K562 (cell line): ENCODE measurements around the gene EHMT2. TPM values are rescaled to one million over a fixed set of nuclear protein-coding genes. Genes with fewer than 3 reads are reported as not detected.

ENCODE experiments used
- CREM ChIP-seq: IDR thresholded peaks from 2 replicates; pipeline ENCODE4 v1.6.1; 2014; ENCODE audit warnings: antibody characterized with exemption, low read depth
- HOXB6 ChIP-seq: fragments of 250-450 bp; sonication (Bioruptor Pico); IDR thresholded peaks from 2 replicates; pipeline ENCODE4 v1.5.1; 2022; ENCODE audit warnings: mild to moderate bottlenecking, borderline replicate concordance
- NFATC3 ChIP-seq: fragments of 450-650 bp; IDR thresholded peaks from 2 replicates; pipeline ENCODE4 v1.6.1; 2017; ENCODE audit warnings: mild to moderate bottlenecking
- NRF1 ChIP-seq, 2 experiments: fragments of 450-650 bp; IDR thresholded peaks in 1 of 2; conservative IDR thresholded peaks in 1 of 2; 2 replicates each; pipeline ENCODE4 v1.6.1; 2014; ENCODE audit warnings: mild to moderate bottlenecking in 2 of 2
- ZNF384 ChIP-seq: IDR thresholded peaks from 2 replicates; pipeline ENCODE4 v1.6.1; 2012; ENCODE audit warnings: low read depth, low read length, improper control_type of control experiment
- ZNF444 ChIP-seq: fragments of 250-450 bp; sonication (Bioruptor Pico); IDR thresholded peaks from 2 replicates; pipeline ENCODE4 v1.4.0; 2020; ENCODE audit warnings: mild to moderate bottlenecking, moderate library complexity
- polyA plus RNA-seq, 8 experiments: library from polyadenylated mRNA; depleted of rRNA in 4 of 8; stranded (reverse) in 5 of 8; unstranded in 3 of 8; fragments of >200 nt; fragmentation: Nextera tagmentation in 2 of 8; fragmentation: Illumina TruSeq in 1 of 8; extraction: Ambion mirVana in 2 of 8; extraction: Trizol in 1 of 8; gene quantifications; 2 replicates each; pipeline versions ENCODE4 v1.2.1 to v1.2.3, GENCODE V29; 2011 to 2014; ENCODE audit warnings: inconsistent platforms in 1 of 8, missing spikeins in 1 of 8
- total RNA-seq, 7 experiments: library from RNA; depleted of rRNA in 6 of 7; stranded (reverse); fragments of >200 nt in 6 of 7; fragmentation: Illumina TruSeq in 2 of 7; extraction: Trizol in 2 of 7; gene quantifications; 2 replicates each; pipeline versions ENCODE4 v1.2.1 to v1.2.3, GENCODE V29; 2011 to 2021; ENCODE audit warnings: low replicate concordance in 1 of 7
- TF ChIP-seq, protein P1 (sequence below): fragments of 250-450 bp; sonication (Bioruptor Pico); IDR thresholded peaks from 2 replicates; pipeline ENCODE4 v1.4.0; 2020
- TF ChIP-seq, protein P2 (sequence below): fragments of 450-650 bp; formaldehyde crosslinking; IDR thresholded peaks from 2 replicates; pipeline ENCODE4 v1.4.0; 2020; ENCODE audit warnings: mild to moderate bottlenecking, mixed read lengths

EHMT2 gene
- total and polyA plus RNA-seq, 9 of the 15 experiments (the other 6 are each of a cell fraction or from before 2014, with no cell fraction given): 2.1 to 63.8 (median 38.5) TPM

DNA sequence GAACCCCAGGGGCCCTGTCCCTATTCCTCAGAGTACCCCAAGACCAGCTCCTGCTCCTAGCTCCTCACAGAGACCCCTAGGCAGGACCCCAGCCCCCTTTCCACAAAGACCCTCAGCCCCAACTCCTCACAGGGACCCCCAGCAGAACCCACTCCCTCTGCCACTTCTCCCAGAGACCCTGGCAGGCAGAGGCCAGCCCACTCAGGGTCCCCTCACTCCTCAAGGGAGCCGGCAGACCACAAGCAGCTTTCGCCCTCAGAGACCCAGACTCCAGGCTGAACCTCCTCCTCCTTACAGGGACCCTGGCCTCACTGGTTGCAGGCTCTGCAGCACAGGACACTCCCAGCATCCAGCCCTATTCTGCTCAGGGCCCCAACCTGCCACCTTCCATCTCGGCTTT is 19.3 kb downstream of the EHMT2 start (continued):
- TF ChIP-seq, protein P1, sequence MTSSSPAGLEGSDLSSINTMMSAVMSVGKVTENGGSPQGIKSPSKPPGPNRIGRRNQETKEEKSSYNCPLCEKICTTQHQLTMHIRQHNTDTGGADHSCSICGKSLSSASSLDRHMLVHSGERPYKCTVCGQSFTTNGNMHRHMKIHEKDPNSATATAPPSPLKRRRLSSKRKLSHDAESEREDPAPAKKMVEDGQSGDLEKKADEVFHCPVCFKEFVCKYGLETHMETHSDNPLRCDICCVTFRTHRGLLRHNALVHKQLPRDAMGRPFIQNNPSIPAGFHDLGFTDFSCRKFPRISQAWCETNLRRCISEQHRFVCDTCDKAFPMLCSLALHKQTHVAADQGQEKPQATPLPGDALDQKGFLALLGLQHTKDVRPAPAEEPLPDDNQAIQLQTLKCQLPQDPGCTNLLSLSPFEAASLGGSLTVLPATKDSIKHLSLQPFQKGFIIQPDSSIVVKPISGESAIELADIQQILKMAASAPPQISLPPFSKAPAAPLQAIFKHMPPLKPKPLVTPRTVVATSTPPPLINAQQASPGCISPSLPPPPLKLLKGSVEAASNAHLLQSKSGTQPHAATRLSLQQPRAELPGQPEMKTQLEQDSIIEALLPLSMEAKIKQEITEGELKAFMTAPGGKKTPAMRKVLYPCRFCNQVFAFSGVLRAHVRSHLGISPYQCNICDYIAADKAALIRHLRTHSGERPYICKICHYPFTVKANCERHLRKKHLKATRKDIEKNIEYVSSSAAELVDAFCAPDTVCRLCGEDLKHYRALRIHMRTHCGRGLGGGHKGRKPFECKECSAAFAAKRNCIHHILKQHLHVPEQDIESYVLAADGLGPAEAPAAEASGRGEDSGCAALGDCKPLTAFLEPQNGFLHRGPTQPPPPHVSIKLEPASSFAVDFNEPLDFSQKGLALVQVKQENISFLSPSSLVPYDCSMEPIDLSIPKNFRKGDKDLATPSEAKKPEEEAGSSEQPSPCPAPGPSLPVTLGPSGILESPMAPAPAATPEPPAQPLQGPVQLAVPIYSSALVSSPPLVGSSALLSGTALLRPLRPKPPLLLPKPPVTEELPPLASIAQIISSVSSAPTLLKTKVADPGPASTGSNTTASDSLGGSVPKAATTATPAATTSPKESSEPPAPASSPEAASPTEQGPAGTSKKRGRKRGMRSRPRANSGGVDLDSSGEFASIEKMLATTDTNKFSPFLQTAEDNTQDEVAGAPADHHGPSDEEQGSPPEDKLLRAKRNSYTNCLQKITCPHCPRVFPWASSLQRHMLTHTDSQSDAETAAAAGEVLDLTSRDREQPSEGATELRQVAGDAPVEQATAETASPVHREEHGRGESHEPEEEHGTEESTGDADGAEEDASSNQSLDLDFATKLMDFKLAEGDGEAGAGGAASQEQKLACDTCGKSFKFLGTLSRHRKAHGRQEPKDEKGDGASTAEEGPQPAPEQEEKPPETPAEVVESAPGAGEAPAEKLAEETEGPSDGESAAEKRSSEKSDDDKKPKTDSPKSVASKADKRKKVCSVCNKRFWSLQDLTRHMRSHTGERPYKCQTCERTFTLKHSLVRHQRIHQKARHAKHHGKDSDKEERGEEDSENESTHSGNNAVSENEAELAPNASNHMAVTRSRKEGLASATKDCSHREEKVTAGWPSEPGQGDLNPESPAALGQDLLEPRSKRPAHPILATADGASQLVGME: no peak
- TF ChIP-seq ZNF384 (no peak), HOXB6 (no peak), NRF1 (conservative IDR thresholded peaks at IDR 0.05 in 1 of 2, IDR thresholded peaks at IDR 0.05 in 1 of 2) (no peak), ZNF444 (CRISPR knock-in tag) (no peak), CREM (no peak), NFATC3 (no peak)
- TF ChIP-seq, protein P2, sequence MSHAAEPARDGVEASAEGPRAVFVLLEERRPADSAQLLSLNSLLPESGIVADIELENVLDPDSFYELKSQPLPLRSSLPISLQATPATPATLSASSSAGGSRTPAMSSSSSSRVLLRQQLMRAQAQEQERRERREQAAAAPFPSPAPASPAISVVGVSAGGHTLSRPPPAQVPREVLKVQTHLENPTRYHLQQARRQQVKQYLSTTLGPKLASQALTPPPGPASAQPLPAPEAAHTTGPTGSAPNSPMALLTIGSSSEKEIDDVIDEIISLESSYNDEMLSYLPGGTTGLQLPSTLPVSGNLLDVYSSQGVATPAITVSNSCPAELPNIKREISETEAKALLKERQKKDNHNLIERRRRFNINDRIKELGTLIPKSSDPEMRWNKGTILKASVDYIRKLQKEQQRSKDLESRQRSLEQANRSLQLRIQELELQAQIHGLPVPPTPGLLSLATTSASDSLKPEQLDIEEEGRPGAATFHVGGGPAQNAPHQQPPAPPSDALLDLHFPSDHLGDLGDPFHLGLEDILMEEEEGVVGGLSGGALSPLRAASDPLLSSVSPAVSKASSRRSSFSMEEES (CRISPR knock-in tag): no peak
